ENCODE measurements around the gene GLCE.

DNA sequence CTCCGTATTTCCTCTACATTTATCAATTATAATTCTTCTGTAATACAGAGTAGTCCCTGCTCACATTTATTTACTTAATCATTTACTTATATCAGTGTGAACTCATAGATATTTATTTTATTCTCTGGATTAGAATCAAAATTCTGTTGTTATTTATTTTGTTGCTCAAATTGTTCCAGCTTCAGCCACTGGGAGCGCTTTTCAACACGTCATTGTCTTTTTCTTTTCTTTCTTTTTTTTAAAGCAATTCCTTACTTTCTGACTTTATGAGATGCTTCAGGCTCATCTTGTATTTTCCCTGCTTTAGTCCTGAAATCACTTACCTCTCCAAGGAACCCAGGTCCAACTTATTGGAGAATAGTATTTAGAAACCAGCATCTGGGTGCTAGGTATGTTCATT is 53.4 kb downstream of the GLCE start:
- TF ChIP-seq, protein P1, sequence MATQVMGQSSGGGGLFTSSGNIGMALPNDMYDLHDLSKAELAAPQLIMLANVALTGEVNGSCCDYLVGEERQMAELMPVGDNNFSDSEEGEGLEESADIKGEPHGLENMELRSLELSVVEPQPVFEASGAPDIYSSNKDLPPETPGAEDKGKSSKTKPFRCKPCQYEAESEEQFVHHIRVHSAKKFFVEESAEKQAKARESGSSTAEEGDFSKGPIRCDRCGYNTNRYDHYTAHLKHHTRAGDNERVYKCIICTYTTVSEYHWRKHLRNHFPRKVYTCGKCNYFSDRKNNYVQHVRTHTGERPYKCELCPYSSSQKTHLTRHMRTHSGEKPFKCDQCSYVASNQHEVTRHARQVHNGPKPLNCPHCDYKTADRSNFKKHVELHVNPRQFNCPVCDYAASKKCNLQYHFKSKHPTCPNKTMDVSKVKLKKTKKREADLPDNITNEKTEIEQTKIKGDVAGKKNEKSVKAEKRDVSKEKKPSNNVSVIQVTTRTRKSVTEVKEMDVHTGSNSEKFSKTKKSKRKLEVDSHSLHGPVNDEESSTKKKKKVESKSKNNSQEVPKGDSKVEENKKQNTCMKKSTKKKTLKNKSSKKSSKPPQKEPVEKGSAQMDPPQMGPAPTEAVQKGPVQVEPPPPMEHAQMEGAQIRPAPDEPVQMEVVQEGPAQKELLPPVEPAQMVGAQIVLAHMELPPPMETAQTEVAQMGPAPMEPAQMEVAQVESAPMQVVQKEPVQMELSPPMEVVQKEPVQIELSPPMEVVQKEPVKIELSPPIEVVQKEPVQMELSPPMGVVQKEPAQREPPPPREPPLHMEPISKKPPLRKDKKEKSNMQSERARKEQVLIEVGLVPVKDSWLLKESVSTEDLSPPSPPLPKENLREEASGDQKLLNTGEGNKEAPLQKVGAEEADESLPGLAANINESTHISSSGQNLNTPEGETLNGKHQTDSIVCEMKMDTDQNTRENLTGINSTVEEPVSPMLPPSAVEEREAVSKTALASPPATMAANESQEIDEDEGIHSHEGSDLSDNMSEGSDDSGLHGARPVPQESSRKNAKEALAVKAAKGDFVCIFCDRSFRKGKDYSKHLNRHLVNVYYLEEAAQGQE (IDR thresholded peaks at IDR 0.05; ENCODE audit: insufficient read depth in 1 of 2, low read depth in 2 of 2, low read length in 1 of 2): no peak
- TF ChIP-seq, protein P2, sequence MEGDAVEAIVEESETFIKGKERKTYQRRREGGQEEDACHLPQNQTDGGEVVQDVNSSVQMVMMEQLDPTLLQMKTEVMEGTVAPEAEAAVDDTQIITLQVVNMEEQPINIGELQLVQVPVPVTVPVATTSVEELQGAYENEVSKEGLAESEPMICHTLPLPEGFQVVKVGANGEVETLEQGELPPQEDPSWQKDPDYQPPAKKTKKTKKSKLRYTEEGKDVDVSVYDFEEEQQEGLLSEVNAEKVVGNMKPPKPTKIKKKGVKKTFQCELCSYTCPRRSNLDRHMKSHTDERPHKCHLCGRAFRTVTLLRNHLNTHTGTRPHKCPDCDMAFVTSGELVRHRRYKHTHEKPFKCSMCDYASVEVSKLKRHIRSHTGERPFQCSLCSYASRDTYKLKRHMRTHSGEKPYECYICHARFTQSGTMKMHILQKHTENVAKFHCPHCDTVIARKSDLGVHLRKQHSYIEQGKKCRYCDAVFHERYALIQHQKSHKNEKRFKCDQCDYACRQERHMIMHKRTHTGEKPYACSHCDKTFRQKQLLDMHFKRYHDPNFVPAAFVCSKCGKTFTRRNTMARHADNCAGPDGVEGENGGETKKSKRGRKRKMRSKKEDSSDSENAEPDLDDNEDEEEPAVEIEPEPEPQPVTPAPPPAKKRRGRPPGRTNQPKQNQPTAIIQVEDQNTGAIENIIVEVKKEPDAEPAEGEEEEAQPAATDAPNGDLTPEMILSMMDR (IDR thresholded peaks at IDR 0.05): peak; percentile 33; the same call in 1 of the 2 replicates
- TF ChIP-seq POLR2AphosphoS5 (IDR thresholded peaks at IDR 0.05; ENCODE audit: low read depth, low read length) (no peak), SIN3A (IDR thresholded peaks at IDR 0.05; ENCODE audit: borderline replicate concordance, insufficient read depth, low read depth, low read length) (no peak), TCF7L2 (IDR thresholded peaks at IDR 0.05; ENCODE audit: low read depth, low read length) (no peak)
